C4-2B (cell line): Measurements from ENCODE around the gene KCNQ1.

Source experiments
- H3K27ac ChIP-seq: fragments of 450-650 bp; 2 replicates; pipeline ENCODE4 v1.5.1; 2017
- CTCF ChIP-seq: fragments of 450-650 bp; conservative IDR thresholded peaks from 2 replicates; pipeline ENCODE4 v1.5.1; 2017; ENCODE audit warnings: mild to moderate bottlenecking
- ZFX ChIP-seq: fragments of 450-650 bp; IDR thresholded peaks from 2 replicates; pipeline ENCODE4 v1.6.1; 2017

KCNQ1 gene

DNA sequence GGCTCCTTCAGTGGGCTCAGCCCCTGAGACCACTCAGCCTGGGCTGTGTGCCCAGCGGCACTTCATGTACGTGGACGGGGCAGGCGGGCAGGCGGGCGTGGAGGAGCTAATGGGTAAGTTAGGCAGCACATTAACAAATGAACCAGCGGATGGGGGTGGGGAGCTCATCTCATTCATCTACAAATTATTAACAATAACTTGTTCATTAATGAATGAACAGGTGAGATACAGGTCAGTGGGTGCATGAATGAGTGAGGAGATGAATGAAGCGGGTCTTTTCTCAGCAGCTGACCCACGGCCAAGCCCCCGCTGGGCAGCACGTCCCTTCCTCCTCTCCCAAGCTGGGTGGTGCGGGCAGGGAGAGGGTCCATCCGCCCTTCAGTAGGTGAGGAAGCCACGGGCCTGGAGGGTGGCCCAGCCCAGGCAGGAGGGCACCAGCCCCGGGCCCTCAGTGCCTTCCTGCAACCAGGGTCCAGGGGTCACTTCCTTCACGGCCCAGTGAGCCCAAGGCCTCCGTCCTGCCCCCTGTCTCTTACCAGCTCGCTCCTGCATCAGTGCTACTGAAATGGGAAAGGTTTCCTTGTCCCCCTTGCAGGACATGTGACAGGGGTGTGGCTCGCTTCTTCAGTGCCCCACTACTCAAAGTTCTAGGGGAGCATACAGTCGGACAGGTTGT is 315.5 kb downstream of the KCNQ1 start:
- H3K27ac ChIP-seq = no peak overlapping the region

GRCh38 chr11:2761131-2762030 is 316.6 kb downstream of the KCNQ1 start:
- H3K27ac ChIP-seq = no peak overlapping the region
- TF ChIP-seq ZFX = no peak
- no peak for TF ChIP-seq CTCF

More for the DNA sequence above, 315.5 kb downstream of the KCNQ1 start:
- TF ChIP-seq ZFX = no peak
- no peak for TF ChIP-seq CTCF

- H3K27ac ChIP-seq = no peak overlapping the region
- no peak for TF ChIP-seq CTCF
- TF ChIP-seq ZFX = no peak
These were observed 317.2 kb downstream of the KCNQ1 start for GRCh38 chr11:2762031-2762380.

GRCh38 chr11:2762451-2762850 is 317.6 kb downstream of the KCNQ1 start:
- H3K27ac ChIP-seq = no peak overlapping the region
- TF ChIP-seq CTCF (no peak), ZFX (no peak)

DNA sequence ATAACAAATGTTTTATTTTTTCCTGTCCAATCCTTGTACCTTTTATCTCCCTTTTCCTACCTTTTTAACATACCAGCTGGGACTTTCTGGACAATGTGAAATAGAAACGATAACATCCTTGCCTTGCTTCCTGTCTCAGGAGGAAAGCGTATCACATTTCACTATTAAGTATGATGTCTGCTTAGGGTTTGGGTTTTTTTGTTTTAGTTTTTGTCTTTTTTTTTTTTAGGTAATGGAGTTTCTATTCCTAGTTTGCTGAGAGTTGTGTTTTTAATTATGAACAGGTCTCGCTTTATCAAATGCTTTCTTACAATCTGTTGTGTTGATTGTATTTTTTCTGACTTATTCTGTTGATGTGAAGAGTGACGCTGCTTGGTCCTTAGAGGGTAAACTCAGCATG is 319.2 kb downstream of the KCNQ1 start:
- no peak overlapping the region for H3K27ac ChIP-seq
- TF ChIP-seq CTCF = no peak
- TF ChIP-seq ZFX = no peak

GRCh38 chr11:2765491-2765890 is 320.7 kb downstream of the KCNQ1 start:
- no peak overlapping the region for H3K27ac ChIP-seq
- TF ChIP-seq ZFX (no peak), CTCF (no peak)

DNA sequence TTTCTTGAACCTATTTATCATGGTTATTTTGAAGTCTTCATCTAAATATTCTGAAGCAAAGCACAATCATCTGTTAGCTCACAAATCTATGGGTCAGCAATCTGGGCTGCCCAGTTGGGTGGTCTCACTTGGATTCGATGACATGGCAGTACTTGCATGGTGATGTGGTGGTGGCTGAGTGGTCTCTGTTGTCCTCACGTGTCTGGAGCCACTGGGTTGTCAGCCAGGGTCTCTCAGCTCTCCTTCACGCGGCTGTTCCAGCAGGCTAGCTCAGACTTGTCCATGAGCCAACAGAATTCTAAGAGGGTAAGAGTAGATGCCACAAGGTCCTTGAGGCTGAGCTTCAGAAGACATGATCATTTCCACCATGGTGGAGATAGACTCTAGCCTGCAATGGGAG is 321.4 kb downstream of the KCNQ1 start:
- TF ChIP-seq ZFX (no peak), CTCF (no peak)
- H3K27ac ChIP-seq = no peak overlapping the region
